H9 (cell line): ENCODE data around the gene RPS19. TPM values are rescaled to one million over a fixed set of nuclear protein-coding genes. Genes with fewer than 3 reads are reported as not detected.

Source experiments
- DNase-seq: peaks from one replicate; pipeline ENCODE4 v3.0.0-alpha.2; 2017
- H2AFZ ChIP-seq: one replicate; pipeline ENCODE4 v1.6.1; 2013; ENCODE audit warnings: mild to moderate bottlenecking, low read length, control low read depth, moderate library complexity
- H2AK5ac ChIP-seq: 2 replicates; pipeline ENCODE4 v1.6.1; 2013; ENCODE audit warnings: low read length, control low read depth, mixed read lengths; ENCODE audit not compliant: insufficient read length
- H2BK120ac ChIP-seq: one replicate; pipeline ENCODE4 v1.6.1; 2013; ENCODE audit warnings: low read depth, mild to moderate bottlenecking, low read length, control low read depth, inconsistent platforms; ENCODE audit not compliant: poor library complexity, severe bottlenecking
- H2BK12ac ChIP-seq: 2 replicates; pipeline ENCODE4 v1.6.1; 2013; ENCODE audit warnings: low read length, control low read depth, mixed read lengths, low read depth; ENCODE audit not compliant: insufficient read length
- H2BK15ac ChIP-seq: 2 replicates; pipeline ENCODE4 v1.6.1; 2013; ENCODE audit warnings: low read depth, low read length, control low read depth
- H2BK20ac ChIP-seq: one replicate; pipeline ENCODE4 v1.6.1; 2013; ENCODE audit warnings: low read depth, mild to moderate bottlenecking, low read length, control low read depth, inconsistent platforms; ENCODE audit not compliant: poor library complexity, severe bottlenecking
- H2BK5ac ChIP-seq: 2 replicates; pipeline ENCODE4 v1.6.1; 2013; ENCODE audit warnings: low read length, control low read depth, mixed read lengths; ENCODE audit not compliant: insufficient read length
- H3K14ac ChIP-seq: 2 replicates; pipeline ENCODE4 v1.6.1; 2013; ENCODE audit warnings: low read length, control low read depth; ENCODE audit not compliant: insufficient read depth
- H3K18ac ChIP-seq: 2 replicates; pipeline ENCODE4 v1.6.1; 2013; ENCODE audit warnings: low read depth, mild to moderate bottlenecking, mixed read lengths, low read length, control low read depth; ENCODE audit not compliant: insufficient read length
- H3K23ac ChIP-seq: 2 replicates; pipeline ENCODE4 v1.6.1; 2013; ENCODE audit warnings: low read length, control low read depth, mixed read lengths, low read depth; ENCODE audit not compliant: insufficient read length
- H3K23me2 ChIP-seq: 2 replicates; pipeline ENCODE4 v1.6.1; 2013; ENCODE audit warnings: low read depth, mild to moderate bottlenecking, mixed read lengths, low read length, control low read depth; ENCODE audit not compliant: insufficient read length, poor library complexity, severe bottlenecking
- H3K27ac ChIP-seq: 2 replicates; pipeline ENCODE4 v1.5.1; 2013; ENCODE audit warnings: low read length, control low read depth, mixed read lengths, low read depth; ENCODE audit not compliant: insufficient read length
- H3K27me3 ChIP-seq: 2 replicates; pipeline ENCODE4 v1.6.1; 2013; ENCODE audit warnings: low read length, control low read depth, inconsistent platforms; ENCODE audit not compliant: insufficient read depth
- H3K4ac ChIP-seq: 2 replicates; pipeline ENCODE4 v1.6.1; 2013; ENCODE audit warnings: low read depth, mild to moderate bottlenecking, control low read depth, inconsistent platforms, low read length, moderate library complexity
- H3K4me1 ChIP-seq: 2 replicates; pipeline ENCODE4 v1.6.1; 2013; ENCODE audit warnings: low read length, control low read depth, inconsistent platforms; ENCODE audit not compliant: insufficient read depth
- H3K4me2 ChIP-seq: 2 replicates; pipeline ENCODE4 v1.6.1; 2013; ENCODE audit warnings: low read length, control low read depth, mixed read lengths; ENCODE audit not compliant: insufficient read length, insufficient read depth
- H3K56ac ChIP-seq: 2 replicates; pipeline ENCODE4 v1.6.1; 2013; ENCODE audit warnings: low read depth, mild to moderate bottlenecking, mixed read lengths, low read length, control low read depth; ENCODE audit not compliant: insufficient read length
- H3K79me1 ChIP-seq: 2 replicates; pipeline ENCODE4 v1.6.1; 2013; ENCODE audit warnings: low read depth, mild to moderate bottlenecking, moderate library complexity, low read length, control low read depth, inconsistent platforms; ENCODE audit not compliant: insufficient read depth, poor library complexity, severe bottlenecking
- H3K79me2 ChIP-seq: 2 replicates; pipeline ENCODE4 v1.6.1; 2013; ENCODE audit warnings: low read length, control low read depth, inconsistent platforms; ENCODE audit not compliant: insufficient read depth
- H3K9ac ChIP-seq: 2 replicates; pipeline ENCODE4 v1.6.1; 2013; ENCODE audit warnings: low read length, control low read depth, mixed read lengths; ENCODE audit not compliant: insufficient read length; ENCODE audit errors: extremely low read depth
- H3K9me3 ChIP-seq: one replicate; pipeline ENCODE4 v1.6.1; 2013; ENCODE audit warnings: low read depth, low read length, inconsistent platforms; ENCODE audit not compliant: control insufficient read depth
- H3T11ph ChIP-seq: one replicate; pipeline ENCODE4 v1.6.1; 2013; ENCODE audit warnings: mild to moderate bottlenecking, low read length, control low read depth, inconsistent platforms
- H4K20me1 ChIP-seq: one replicate; pipeline ENCODE4 v1.6.1; 2013; ENCODE audit not compliant: control insufficient read depth, insufficient read length, insufficient read depth
- H4K5ac ChIP-seq: 2 replicates; pipeline ENCODE4 v1.6.1; 2013; ENCODE audit warnings: low read depth, mild to moderate bottlenecking, mixed read lengths, low read length, control low read depth; ENCODE audit not compliant: insufficient read length
- H4K8ac ChIP-seq: replicated peaks from 2 replicates; pipeline ENCODE4 v1.6.1; 2013; ENCODE audit warnings: low read length, control low read depth, mixed read lengths, low read depth; ENCODE audit not compliant: insufficient read length
- H4K91ac ChIP-seq: 2 replicates; pipeline ENCODE4 v1.6.1; 2013; ENCODE audit warnings: low read depth, mild to moderate bottlenecking, moderate library complexity, mixed read lengths, low read length, control low read depth; ENCODE audit not compliant: insufficient read length
- H3K27ac Mint-ChIP-seq, 3 experiments: 2 replicates in 2 of 3; 3 replicates in 1 of 3; pipeline ENCODE4 v1.8.0; 2020 to 2021; ENCODE audit warnings: mixed read lengths in 3 of 3, mild to moderate bottlenecking in 1 of 3, moderate library complexity in 1 of 3
- H3K27me3 Mint-ChIP-seq: 2 replicates; pipeline ENCODE4 v1.8.0; 2021; ENCODE audit warnings: low read depth, mild to moderate bottlenecking, moderate library complexity, mixed read lengths
- H3K36me3 Mint-ChIP-seq, 3 experiments: 2 replicates in 2 of 3; 3 replicates in 1 of 3; pipeline ENCODE4 v1.8.0; 2020 to 2021; ENCODE audit warnings: low read depth in 3 of 3, mixed read lengths in 3 of 3; ENCODE audit not compliant: insufficient read depth in 1 of 3
- H3K4me1 Mint-ChIP-seq, 2 experiments: 2 replicates each; pipeline ENCODE4 v1.8.0; 2020; ENCODE audit warnings: mixed read lengths in 2 of 2
- H3K4me3 Mint-ChIP-seq, 2 experiments: 2 replicates in 1 of 2; 3 replicates in 1 of 2; pipeline ENCODE4 v1.8.0; 2020 to 2021; ENCODE audit warnings: mild to moderate bottlenecking in 2 of 2, mixed read lengths in 2 of 2, moderate library complexity in 1 of 2
- H3K9me3 Mint-ChIP-seq, 2 experiments: 2 replicates in 1 of 2; 3 replicates in 1 of 2; pipeline ENCODE4 v1.8.0; 2020; ENCODE audit warnings: mild to moderate bottlenecking in 2 of 2, mixed read lengths in 2 of 2, moderate library complexity in 1 of 2
- CTCF ChIP-seq: fragments of 200-600 bp; sonication (generic); conservative IDR thresholded peaks from 3 replicates; pipeline ENCODE4 v1.8.0; 2021; ENCODE audit warnings: antibody characterized with exemption, mild to moderate bottlenecking
- WGBS: extraction: QIAGEN DNeasy Blood & Tissue Kit; methylation state at CpG from one replicate; pipeline ENCODE4 v1.1.7; 2013; ENCODE audit warnings: missing lambda C conversion rate, low lambda C conversion rate, mixed read lengths; ENCODE audit not compliant: insufficient read length; ENCODE audit errors: extremely low coverage; 5-methylcytosine and 5-hydroxymethylcytosine counted together
- total RNA-seq: library from RNA; stranded (reverse); gene quantifications from 2 replicates; pipeline ENCODE4 v1.2.1, GENCODE V29; 2021

Gene RPS19
- total RNA-seq, 1 experiment from 2014 or later, result 3,024 TPM

- Histone ChIP-seq H2BK120ac (no peak overlapping the region), H2BK15ac (no peak overlapping the region), H4K91ac (no peak overlapping the region), H4K8ac (no peak overlapping the region), H3K4ac (no peak overlapping the region), H3K14ac (no peak overlapping the region), H2BK20ac (no peak overlapping the region), H3K4me2 (no peak overlapping the region), H3T11ph (no peak overlapping the region), H3K27me3 (no peaks in the 10 kb centered on the region), H3K9me3 (no peaks in the 10 kb centered on the region), H3K27ac (no peak overlapping the region), H3K4me1 (no peaks in the 10 kb centered on the region; the same call in 1 of the 2 replicates), H2AK5ac (no peak overlapping the region), H3K56ac (no peak overlapping the region), H3K9ac (no peak overlapping the region), H2AFZ (no peak overlapping the region), H3K23ac (no peak overlapping the region), H4K5ac (no peak overlapping the region), H2BK12ac (no peak overlapping the region), H3K23me2 (peaks cover 9% of the 10 kb centered on the region), H2BK5ac (no peak overlapping the region), H3K18ac (no peak overlapping the region), H3K79me2 (peaks cover 29% of the 10 kb centered on the region), H3K79me1 (peaks cover 22% of the 10 kb centered on the region), H4K20me1 (no peaks in the 10 kb centered on the region)
- Mint-ChIP-seq H3K36me3 (peaks cover 57 to 77% (median 66%) of the 10 kb centered on the region in 3 experiments), H3K4me3 (peak overlapping the region; percentile 29 to 43; a peak in 4 of 5 replicates), H3K27me3 (no peaks in the 10 kb centered on the region; the same call in 1 of the 2 replicates), H3K27ac (peak overlapping the region; percentile 82 to 97 (median 95); a peak in 6 of 7 replicates), H3K9me3 (no peaks in the 10 kb centered on the region; a peak in 1 of 5 replicates), H3K4me1 (peaks cover 38 to 51% of the 10 kb centered on the region in 2 experiments)
- no peak for TF ChIP-seq CTCF
- no CpG with 5 or more reads among the region's 11 CpGs for WGBS
- DNase-seq, result no peak
Measured at GRCh38 chr19:41863209-41863931, 3.3 kb downstream of the RPS19 start.
